ENCODE data around the gene DNAJC4.

DNAJC4 gene

DNA sequence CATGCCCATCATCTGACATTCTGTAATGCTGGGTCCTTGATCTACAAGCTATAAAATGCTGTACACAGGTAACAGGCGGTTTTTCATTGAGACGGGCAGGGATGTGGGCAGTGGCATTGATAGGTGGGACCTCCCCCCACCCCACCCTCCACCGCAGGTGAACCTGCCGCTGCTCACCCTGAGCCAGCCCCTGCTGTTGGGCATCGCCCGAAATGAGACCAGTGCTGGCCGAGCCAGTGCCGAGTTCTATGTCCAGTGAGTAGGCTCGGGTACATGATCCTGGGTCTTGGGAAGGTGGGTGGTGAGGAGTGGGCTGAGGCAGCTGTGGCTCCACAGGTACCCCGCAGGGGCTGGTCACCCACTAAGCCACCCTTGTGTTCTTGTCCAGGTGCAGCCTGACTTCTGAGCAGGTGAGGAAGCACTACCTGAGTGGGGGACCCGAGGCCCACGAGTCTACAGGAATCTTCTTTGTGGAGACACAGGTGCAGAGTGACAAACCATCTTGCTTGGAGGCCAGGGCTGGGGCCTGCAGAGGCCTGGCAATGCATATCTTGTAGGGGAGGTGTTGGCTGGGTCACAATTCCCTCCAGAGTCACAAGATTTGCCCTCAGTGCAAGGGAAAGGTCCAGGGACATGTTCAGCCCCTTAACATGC lies 1.1 kb upstream of the DNAJC4 start:
- DNase-seq (ENCODE audit: low read depth in 1 of 2, low spot score in 1 of 2) = no peak

DNA sequence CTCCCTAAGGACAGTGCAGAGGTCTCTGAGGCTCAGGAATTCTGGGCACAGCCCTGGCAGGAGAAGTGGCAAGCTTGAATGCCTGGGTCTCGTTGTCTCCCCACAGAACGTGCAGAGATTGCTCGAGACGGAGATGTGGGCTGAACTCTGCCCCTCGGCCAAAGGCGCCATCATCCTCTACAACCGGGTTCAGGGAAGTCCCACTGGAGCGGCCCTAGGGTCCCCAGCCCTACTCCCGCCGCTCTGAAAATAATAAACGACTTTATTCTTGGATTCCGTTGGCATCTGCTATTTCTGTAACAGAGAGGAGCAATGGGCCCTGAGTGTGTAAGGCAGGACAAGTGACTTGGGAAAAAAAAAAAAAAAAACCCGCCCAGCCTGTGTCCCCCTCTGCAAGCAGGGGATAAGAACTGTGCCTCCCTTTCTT lies 591 bp upstream of the DNAJC4 start:
- no peak for DNase-seq (ENCODE audit: low read depth in 1 of 2, low spot score in 1 of 2)

DNA sequence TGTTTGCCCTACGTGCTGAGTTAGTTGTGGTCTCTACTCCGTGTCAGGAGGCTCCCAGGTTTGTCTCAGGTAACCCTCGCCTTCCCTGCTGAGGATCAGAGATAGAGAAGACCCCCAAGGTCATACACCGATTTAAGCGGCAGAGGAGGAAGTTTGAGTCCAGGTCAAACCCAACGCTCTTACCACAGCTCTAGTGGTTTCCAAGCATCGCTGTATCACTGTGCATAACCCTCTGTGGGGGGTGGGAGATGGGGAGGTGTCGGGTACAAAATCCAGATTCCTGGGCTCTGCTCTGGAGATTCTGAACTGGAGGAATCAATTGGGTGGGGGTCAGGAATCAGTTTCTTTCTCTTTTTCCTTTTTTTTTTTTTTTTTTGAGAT lies 627 bp downstream of the DNAJC4 start:
- DNase-seq (ENCODE audit: low read depth in 1 of 2, low spot score in 1 of 2) = no peak

DNA sequence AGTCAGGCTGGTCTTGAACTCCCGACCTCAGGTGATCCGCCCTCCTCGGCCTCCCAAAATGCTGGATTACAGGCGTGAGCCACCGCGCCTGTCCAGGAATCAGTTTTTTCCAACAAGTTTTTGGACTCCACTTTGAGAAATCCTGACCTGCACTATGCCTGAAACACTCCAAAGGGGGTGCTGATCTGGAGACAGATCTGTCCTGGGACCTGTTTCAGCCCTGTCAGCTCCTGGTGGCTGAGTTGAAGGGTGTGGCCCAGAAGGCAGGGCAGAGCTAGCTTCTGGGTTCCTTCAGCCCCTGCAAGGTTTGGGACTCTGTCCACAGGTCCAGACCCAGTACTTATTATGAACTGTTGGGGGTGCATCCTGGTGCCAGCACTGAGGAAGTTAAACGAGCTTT lies 1.2 kb downstream of the DNAJC4 start:
- DNase-seq (ENCODE audit: low read depth in 1 of 2, low spot score in 1 of 2) = no peak

DNA sequence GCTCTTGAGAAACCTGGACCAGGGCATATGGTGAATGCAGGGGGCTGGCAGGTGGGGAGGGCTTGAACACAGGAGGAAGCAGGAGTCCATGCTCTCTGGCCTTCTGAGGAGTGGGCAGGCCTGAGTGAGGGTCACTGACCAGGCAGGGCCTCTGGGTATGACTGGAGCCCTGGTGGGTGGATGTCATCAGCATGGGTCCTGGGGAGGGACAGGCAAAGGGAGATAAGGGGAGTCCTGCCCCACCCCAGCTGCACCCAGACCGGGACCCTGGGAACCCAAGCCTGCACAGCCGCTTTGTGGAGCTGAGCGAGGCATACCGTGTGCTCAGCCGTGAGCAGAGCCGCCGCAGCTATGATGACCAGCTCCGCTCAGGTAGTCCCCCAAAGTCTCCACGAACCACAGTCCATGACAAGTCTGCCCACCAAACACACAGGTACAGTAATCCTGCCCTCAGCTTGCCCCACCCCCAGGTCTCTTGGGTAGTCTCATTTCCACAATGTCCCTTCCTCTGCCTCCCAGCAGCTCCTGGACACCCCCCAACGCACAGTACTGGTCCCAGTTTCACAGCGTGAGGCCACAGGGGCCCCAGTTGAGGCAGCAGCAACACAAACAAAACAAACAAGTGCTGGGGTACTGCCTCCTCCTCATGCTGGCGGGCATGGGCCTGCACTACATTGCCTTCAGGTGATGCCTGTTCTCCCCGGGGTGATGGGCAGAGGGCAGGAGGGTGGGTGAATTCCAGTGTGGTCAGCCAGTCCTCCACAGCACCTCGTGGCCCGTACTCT lies 2.0 kb downstream of the DNAJC4 start:
- no peak for DNase-seq (ENCODE audit: low read depth in 1 of 2, low spot score in 1 of 2)

DNA sequence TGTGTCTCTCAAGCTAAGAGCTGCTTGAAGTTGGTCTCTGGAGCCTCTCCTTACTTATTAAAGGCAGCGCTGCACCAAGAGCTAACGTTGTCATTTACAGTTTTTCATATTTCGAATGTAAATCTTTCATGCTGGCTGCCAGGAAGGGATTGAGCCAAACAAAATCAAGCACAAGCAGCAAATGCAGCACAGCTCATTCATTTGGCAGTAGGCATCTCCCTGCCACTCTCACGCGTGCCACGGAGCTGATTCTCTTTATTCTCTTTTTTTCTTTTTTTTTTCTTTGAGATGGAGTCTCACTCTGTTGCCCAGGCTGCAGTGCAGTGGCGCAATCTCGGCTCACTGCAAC lies 2.6 kb downstream of the DNAJC4 start:
- DNase-seq (ENCODE audit: low read depth in 1 of 2, low spot score in 1 of 2) = no peak

DNA sequence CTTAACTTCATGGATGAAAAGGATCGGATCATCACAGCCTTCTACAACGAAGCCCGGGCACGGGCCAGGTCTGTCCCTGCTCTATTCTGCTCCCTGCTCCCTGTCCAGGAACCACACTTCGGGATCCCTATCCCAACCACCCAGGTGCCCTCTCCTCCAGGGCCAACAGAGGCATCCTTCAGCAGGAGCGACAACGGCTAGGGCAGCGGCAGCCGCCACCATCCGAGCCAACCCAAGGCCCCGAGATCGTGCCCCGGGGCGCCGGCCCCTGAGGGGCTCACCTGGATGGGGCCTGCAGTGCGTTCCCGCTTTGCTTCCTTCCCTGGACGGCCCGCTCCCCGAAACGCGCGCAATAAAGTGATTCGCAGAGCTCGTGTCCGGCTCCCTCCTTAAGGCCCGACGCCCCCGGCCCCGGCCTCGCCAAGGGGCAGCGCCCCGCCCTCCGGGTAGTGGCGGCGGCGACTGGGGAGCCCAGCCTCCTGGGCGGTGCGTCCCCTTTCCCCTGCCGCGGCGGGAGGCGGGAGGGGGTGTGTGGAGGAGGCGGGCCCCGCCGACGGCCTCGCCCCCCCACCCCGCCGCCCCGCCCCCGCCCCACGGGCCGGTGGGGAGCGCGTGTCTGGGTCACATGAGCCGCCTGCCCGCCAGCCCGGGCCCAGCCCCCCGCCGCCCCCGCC lies 3.7 kb downstream of the DNAJC4 start, which contains the start of gene VEGFB:
Gene VEGFB (plus strand): TSS at position 672 of the 674 bp plus-strand sequence. CDS start 250 bp downstream, outside the sequence.
- peak; percentile 41 to 70 for DNase-seq (ENCODE audit: low read depth in 1 of 2, low spot score in 1 of 2)

DNA sequence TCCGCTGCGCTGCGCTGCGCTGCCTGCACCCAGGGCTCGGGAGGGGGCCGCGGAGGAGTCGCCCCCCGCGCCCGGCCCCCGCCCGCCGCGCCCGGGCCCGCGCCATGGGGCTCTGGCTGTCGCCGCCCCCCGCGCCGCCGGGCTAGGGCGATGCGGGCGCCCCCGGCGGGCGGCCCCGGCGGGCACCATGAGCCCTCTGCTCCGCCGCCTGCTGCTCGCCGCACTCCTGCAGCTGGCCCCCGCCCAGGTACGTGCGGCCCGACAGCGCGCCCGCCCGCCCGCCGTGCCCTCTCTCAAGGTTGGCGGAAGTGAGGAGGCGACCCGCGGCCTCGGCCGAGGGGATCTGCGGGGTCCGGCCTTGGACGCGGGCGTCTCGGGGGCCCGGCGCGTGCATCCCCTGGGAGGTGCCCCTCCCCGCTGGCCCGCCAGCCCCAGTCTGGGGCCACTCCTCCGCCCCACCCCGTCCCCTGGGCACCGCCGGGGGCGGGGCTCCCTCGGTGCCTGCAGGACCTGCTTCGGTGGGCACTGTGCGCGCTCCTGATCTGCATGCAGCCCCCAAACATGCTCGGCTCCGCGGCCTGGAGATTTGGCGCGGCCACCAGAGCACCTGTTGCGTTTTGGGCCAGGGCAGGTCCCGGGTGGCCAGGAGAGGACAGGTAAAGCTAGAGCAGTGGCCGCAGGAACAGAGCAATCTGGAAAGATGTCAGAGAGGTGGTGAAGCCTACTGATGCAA lies 4.5 kb downstream of the DNAJC4 start:
- DNase-seq (ENCODE audit: low read depth in 1 of 2, low spot score in 1 of 2) = peak; percentile 16 to 31

DNA sequence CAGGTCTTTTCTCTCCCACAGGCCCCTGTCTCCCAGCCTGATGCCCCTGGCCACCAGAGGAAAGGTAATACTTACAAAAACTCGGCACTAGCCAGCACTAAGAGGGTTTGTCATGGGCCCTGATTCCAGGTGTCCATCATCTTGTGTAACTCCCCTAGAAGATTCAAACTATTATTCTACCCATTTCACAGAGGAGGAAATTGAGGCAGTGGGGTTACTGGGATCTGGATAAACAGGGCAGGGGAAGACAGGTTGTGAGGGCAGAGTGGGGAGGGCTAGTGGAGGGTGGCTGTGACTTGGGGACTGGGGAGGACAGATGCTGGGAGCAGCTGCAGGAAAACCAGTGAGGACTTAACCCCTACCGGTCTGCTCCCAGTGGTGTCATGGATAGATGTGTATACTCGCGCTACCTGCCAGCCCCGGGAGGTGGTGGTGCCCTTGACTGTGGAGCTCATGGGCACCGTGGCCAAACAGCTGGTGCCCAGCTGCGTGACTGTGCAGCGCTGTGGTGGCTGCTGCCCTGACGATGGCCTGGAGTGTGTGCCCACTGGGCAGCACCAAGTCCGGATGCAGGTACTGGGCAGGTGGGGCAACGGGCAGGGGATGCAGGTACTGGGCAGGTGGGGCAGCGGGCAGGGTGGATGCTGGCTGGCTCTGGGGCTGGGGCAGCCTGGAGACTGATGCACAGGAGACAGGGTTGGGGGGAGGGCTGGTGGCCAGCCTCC lies 5.3 kb downstream of the DNAJC4 start:
- no peak for DNase-seq (ENCODE audit: low read depth in 1 of 2, low spot score in 1 of 2)

DNA sequence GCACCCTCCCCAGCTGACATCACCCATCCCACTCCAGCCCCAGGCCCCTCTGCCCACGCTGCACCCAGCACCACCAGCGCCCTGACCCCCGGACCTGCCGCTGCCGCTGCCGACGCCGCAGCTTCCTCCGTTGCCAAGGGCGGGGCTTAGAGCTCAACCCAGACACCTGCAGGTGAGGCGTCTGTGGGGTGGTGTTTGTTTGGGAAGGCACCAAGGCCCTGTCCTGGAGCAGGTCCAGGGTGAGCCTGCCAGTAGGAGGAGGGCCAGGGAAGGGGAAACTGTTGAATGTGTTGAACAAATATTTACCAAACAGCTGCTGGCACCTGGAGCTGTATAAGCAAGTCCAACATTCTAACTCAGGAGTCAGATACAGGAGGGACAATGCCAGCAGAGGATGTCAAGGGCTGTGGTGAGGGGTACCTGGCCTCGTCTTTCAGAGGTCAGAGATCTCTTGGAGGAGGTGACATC lies 7.2 kb downstream of the DNAJC4 start:
- DNase-seq (ENCODE audit: low read depth in 1 of 2, low spot score in 1 of 2) = no peak

DNA sequence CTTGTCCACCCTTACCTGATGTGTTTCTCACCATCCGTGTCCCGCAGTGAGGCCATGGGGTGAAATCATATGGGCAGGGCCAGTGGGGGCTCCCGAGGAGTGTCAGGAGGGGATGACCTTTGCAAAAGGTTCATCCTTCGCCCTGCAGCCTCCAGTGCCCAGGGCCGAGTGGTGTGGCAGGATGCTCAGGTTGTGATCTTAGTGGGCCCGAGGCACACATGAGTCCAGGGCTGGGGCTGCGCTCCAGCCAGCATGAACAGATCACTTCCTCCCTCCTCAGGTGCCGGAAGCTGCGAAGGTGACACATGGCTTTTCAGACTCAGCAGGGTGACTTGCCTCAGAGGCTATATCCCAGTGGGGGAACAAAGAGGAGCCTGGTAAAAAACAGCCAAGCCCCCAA lies 7.7 kb downstream of the DNAJC4 start:
- DNase-seq (ENCODE audit: low read depth in 1 of 2, low spot score in 1 of 2) = no peak

DNA sequence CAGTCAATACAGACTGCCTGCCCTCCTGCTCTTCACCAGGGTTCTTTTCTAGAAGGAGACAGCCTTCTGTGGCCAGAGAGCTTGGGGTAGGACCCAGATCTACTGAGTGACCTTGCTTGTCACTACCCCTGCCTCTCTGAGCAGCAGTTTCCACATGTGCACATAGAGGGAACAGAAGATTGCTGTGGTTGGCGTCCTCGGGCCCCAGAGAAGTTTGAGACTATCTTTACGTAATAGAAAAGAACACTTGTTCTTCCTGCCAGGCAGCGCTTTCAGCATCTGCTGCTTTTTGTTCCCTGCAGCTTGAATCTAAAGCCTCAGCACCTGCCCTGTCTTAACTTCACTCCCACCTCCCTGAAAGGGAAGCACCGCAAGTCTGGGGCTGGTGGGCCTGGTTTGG lies 8.7 kb downstream of the DNAJC4 start:
- DNase-seq (ENCODE audit: low read depth in 1 of 2, low spot score in 1 of 2) = no peak

DNA sequence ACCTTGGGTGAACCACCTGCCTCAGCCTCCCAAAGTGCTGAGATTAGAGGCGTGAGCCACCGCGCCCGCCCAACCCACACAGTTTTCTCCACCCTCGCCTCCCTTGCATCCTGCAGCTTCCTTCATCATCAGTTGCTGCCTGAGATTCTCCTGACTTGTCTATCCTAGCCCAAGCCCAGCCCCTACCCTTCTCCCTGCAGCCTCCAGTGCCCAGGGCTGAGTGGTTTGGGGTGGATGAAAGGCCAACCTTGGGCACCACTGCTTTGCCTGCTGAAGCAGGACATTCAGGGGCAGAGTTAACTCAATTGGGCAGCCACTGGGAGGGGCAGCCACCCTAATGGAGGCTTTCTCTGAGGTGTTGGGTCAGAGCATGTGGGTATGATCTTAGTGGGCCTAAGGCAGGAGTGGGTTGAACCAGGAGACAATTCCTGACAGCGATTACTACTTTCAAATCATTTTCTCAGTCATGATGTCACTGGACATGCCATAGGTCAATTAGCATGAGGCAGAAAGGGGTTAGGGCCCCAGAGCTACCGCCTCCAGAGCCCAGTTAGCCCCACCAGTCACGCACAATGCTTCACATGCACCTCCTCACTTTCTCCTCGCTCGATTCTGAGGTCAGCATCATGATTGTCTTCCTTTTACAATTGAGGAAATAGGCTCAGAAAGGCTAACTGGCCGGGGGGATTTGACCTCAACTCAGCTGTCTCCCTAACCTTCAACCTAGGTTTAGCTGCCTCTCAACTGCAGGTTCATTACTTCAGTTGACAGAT lies 9.5 kb downstream of the DNAJC4 start:
- no peak for DNase-seq (ENCODE audit: low read depth in 1 of 2, low spot score in 1 of 2)

DNA sequence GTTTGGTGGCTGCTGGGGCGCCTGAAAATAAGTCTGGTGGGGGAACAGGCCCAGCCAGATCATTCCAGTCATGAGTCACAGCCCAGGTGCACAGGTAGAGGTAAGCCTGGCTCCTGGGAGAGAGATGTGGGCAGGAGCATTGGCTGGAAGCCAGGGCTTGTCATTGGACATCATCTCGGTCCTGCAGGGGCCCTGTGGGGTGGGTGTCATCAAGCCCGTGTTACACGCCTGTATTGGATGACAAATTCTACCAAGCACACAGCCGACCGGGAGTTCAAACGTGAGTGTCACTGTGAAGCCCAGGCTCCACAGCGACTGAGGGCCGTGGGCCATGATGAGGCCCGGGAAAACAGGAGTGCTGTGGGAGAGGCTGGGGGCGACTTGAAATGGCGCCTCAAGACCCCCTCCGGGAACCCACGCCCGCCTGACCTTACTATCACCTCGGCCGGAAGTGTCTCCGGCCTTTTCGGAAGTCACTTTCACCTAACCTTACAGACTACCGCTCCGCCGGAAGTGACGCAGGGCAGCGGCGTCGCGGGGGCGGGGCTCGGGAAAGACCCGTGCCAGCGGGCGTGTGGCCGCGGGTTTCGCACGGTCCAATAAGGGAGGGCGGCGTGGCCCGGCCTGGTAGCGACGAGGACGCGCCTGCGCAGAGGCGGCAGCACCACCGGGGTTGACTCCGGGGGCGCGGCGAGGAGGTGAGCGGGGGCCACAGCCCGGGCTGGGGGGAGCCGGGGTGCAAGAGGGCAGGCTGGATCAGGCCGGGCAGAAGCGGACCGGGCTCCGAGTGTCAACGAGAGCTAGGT lies 10.3 kb downstream of the DNAJC4 start, which contains the start of gene FKBP2:
Gene FKBP2 (plus strand): TSS at position 661 of the 806 bp plus-strand sequence. CDS start 1,293 bp downstream, outside the sequence.
- peak; percentile 94 to 98 for DNase-seq (ENCODE audit: low read depth in 1 of 2, low spot score in 1 of 2)

DNA sequence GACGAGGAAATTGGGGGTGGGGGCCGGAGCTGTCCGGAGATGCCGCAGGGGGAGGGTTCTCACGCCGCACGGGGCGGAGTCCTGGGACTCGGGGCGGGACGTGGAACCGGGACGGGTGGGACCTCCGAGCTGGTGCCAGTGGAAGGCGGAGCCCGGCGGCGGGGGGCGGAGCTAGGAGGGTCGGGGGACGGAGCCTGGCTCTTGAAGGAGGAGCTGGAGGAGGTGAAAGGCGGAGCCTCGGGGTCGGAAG lies 10.8 kb downstream of the DNAJC4 start:
- peak; percentile 99 for DNase-seq (ENCODE audit: low read depth in 1 of 2, low spot score in 1 of 2)

DNA sequence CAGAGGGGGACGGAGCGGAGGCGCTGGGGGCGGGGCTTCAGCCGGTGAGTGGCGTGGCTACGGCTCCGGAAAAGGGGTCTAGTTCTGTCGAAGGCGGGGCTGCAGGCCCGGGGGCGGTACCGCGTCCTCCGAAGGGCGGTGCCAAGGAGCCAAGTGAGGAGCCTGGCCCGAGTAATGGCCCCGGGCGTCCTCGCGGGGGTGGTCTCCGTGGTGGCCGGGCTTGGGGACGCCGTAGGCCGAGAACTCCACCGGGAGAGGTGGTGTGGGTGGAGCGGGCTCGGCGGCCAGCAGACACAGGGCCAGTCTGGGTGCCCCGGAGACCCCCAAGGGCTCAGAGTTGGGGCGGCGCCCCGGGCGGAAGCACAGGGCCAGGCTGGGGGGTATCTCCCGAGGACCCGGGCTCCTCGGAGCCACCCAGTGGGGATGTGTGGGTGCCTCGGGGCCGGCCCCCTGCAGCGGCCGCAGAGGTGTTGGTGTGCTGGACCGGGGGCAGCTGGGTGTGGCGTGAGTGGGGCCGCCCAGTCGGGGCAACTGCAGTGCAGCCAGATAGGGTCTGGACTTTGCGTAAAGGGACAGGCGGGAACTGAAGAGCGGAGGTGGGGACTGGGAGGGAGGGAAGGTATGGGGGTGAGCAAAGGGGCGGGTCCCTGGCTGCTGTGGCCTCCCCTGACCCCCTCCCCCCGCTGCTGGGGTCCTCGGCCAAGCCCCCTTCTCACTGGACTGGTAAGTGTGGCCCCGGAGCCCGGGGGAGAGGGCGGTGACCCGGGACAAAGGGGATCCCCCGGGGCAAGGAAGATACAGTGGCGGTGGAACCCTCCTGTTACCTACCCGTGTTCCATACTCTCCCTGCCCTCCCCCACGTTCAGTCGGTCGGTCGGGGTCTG lies 11.4 kb downstream of the DNAJC4 start:
- no peak for DNase-seq (ENCODE audit: low read depth in 1 of 2, low spot score in 1 of 2)

DNA sequence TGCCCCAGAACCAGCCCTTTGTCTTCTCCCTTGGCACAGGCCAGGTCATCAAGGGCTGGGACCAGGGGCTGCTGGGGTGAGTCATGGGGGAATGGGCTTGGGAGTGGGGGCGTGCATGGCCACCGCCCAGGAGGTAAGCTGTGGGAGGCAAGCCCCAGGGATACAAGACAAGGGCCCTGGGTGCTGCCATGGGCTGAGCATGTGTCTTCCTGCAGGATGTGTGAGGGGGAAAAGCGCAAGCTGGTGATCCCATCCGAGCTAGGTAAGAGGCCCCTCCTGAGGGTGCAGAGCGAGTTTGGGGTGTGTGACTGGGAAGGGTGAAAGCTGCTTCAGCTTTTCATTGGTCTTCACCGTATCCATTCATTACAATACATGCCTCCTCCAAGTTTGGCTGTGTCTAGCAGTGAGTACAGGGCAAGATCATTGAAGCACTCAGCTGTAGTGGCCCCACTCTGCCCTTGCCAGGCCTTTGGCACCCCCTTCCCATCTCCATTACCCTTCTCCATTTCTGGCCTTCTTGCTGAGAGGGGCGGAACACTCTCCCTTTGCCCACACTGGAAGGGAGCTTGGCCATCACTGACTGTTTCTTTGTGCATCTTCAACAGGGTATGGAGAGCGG lies 13.0 kb downstream of the DNAJC4 start:
- no peak for DNase-seq (ENCODE audit: low read depth in 1 of 2, low spot score in 1 of 2)

DNA sequence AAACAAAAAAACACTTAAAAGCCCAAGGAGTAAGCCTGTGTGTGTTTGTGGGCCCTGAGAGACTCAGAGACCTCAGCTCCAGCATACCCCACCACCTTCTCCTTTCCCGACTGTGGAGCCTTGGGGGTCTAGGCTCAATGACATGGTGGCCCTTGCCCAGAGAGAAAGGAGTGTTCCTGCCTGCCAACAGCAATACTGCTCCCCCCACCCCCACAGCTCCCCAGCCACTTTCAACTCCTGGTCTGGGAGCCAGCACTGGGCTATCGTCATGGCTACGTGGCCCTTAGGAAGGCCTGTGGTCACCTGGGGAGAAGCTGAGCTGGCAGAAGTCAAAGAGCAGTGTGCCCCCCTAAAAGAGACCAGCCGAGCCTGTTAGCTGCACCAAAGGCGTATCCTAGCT lies 13.8 kb downstream of the DNAJC4 start:
- DNase-seq (ENCODE audit: low read depth in 1 of 2, low spot score in 1 of 2) = no peak
